Activated naive CD8-positive, alpha-beta T cell treated with anti-CD3 and anti-CD28 coated beads, Interleukin-2, amount 10 ng/mL, durations not matched to agents 7 days and 5 days (primary cell): Measurements from ENCODE around the gene SMYD1. TPM values are rescaled to one million over a fixed set of nuclear protein-coding genes. Genes with fewer than 3 reads are reported as not detected.

Experiments
- ATAC-seq: fragments of 150-1000 bp; cut with Tn5 transposase; one replicate; pipeline ENCODE4 v1.10.0; 2021; ENCODE audit warnings: low read depth, moderate library complexity
- POLR2A ChIA-PET: fragments of 350-600 bp; sonication (Branson Sonifier 250); formaldehyde crosslinking; loops from one replicate; lab custom pipeline; 2021; ENCODE audit warnings: antibody characterized with exemption; lab: Charles Lee
- DNase-seq: peaks from one replicate; pipeline ENCODE4 v3.0.0; 2021
- H3K27ac Mint-ChIP-seq: one replicate; pipeline ENCODE4 v1.8.0; 2022; ENCODE audit warnings: mild to moderate bottlenecking, mixed read lengths
- H3K27me3 Mint-ChIP-seq: one replicate; pipeline ENCODE4 v1.8.0; 2022; ENCODE audit warnings: mild to moderate bottlenecking, moderate library complexity, mixed read lengths
- H3K36me3 Mint-ChIP-seq: one replicate; pipeline ENCODE4 v1.8.0; 2021; ENCODE audit warnings: mild to moderate bottlenecking, mixed read lengths
- H3K4me1 Mint-ChIP-seq: one replicate; pipeline ENCODE4 v1.8.0; 2021; ENCODE audit warnings: mixed read lengths
- H3K4me3 Mint-ChIP-seq: one replicate; pipeline ENCODE4 v1.8.0; 2022; ENCODE audit warnings: mild to moderate bottlenecking, moderate library complexity, mixed read lengths
- H3K9me3 Mint-ChIP-seq: one replicate; pipeline ENCODE4 v1.8.0; 2021; ENCODE audit warnings: mixed read lengths
- total RNA-seq, 2 experiments: library from RNA; stranded (reverse); gene quantifications; one replicate each; pipeline ENCODE4 v1.2.3, GENCODE V29; 2021

SMYD1 gene
- total RNA-seq, 2 experiments from 2014 or later, result not detected

DNA sequence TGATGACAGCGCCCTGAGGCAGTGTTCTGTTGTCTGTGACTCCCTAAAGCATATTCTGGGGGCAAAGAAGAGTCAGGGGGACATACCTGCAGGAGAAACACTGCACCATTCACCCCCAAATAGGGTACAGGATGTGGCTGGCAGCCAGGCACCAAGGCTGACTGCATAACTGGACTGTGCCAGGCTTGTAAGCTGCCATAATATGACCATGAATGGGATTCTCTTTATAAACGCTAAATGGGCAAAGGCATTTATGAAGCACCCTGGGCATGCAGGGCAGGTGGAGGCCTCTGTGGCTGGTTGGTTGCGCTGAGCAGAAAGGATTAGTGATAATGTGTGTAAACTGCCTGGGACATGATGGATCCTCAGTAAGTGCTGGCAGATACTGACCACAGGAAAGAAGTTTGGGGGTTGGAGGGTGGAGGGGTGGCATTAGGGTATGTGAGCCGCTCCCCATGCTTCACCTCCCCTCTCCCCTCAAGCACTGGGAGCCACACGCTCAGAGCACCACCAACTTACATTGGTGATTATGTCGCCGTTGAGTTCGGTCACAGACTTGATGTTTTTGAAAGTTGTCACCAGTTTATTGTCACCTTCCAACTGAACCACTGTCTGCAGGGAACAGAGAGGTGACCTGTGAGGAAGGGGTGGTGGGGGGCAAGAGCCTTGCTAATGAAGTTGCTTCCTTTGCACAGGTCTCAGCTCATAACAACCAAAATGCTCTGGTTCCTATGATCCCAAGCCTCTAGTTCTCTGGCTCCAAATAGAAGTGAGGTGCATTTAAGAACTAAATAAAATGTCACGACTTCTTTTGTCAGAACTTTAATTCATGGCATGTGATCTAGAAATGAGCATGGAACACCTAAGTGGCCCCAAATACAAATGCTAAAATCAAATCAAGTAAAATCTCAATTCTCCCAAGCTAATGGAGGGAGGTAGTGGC is 56.6 kb downstream of the SMYD1 start:
- Mint-ChIP-seq H3K27me3 (peaks cover 6% of the 10 kb centered on the region), H3K9me3 (no peaks in the 10 kb centered on the region), H3K4me3 (no peak overlapping the region), H3K4me1 (no peaks in the 10 kb centered on the region), H3K27ac (no peak overlapping the region), H3K36me3 (no peaks in the 10 kb centered on the region)
- POLR2A ChIA-PET, result no interaction called here
- no peak for ATAC-seq
- DNase-seq, result no peak

DNA sequence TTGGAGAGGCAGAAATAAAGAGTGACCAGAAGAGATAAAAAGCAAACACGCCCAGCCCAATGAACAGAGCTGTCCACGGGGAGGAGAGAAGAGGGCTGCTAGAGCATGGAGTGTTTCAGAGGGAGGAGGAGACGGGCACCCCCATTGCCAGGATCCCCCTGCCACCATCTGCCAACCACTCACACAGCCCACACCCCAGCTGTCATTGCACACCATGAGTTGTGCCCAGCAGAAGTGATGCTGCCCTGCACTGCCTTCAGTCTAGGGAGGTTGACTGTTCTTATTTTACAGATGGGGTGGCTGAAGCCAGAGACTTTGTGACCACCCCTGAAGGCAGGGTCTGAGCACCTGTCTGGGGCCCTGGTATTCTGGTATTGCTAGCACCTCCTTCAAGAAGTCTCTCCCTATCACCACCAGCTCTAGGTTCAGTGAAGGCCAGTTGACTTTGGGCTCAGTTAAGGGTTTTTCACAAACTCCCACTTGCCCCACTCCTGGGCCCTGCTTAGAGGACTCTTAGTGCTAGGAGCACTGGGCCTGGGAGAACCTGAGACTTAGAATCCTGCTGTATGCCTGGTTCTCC is 57.8 kb downstream of the SMYD1 start:
- Mint-ChIP-seq H3K27ac (no peak overlapping the region), H3K9me3 (no peaks in the 10 kb centered on the region), H3K4me1 (no peaks in the 10 kb centered on the region), H3K36me3 (no peaks in the 10 kb centered on the region), H3K27me3 (peaks cover 6% of the 10 kb centered on the region), H3K4me3 (no peak overlapping the region)
- POLR2A ChIA-PET, result no interaction called here
- DNase-seq (no peak), ATAC-seq (no peak)

DNA sequence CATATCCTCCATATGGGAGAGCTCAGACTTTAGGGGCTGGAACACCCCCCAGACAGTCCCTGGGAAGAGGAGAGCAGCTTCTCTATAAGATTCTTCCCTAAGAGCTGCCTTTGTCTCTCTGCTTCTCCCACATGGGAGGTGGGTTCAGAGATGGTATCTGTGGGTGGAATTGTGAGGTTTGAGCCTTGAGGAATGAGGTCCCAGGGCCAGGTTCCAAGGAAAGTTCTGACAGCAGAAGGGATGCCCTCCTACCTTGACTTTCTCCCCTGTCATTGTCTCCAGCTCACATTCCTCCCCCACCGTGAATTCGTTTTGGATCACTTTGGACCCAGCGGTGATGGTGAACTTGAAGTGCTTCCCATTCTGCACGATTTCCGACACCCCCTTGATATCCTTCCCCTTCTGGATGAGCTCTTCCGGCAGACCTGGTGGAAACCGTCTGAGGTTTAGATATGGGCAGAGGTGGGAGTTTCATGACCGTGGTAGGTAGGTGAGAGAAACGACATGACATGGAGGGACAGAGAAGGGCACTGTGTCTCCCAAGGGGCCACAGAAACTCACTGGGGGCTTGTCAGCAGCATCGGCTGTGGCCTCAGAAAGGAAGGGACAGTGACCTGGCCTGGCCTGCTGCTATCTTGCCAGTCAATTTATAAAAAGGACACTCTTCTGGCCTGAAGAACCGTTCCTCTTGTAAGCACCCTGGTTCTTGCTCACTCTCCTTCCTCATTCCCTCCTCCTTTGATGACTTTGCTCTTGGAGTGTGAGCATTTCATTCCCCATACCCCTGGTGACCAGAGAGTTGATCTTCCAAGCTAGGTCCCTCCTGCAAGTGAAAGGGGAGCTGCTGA is 58.5 kb downstream of the SMYD1 start:
- Mint-ChIP-seq H3K36me3 (no peaks in the 10 kb centered on the region), H3K4me1 (no peaks in the 10 kb centered on the region), H3K27ac (no peak overlapping the region), H3K4me3 (no peak overlapping the region), H3K27me3 (peaks cover 6% of the 10 kb centered on the region), H3K9me3 (no peaks in the 10 kb centered on the region)
- ATAC-seq (no peak), DNase-seq (no peak)
- POLR2A ChIA-PET, result no interaction called here

DNA sequence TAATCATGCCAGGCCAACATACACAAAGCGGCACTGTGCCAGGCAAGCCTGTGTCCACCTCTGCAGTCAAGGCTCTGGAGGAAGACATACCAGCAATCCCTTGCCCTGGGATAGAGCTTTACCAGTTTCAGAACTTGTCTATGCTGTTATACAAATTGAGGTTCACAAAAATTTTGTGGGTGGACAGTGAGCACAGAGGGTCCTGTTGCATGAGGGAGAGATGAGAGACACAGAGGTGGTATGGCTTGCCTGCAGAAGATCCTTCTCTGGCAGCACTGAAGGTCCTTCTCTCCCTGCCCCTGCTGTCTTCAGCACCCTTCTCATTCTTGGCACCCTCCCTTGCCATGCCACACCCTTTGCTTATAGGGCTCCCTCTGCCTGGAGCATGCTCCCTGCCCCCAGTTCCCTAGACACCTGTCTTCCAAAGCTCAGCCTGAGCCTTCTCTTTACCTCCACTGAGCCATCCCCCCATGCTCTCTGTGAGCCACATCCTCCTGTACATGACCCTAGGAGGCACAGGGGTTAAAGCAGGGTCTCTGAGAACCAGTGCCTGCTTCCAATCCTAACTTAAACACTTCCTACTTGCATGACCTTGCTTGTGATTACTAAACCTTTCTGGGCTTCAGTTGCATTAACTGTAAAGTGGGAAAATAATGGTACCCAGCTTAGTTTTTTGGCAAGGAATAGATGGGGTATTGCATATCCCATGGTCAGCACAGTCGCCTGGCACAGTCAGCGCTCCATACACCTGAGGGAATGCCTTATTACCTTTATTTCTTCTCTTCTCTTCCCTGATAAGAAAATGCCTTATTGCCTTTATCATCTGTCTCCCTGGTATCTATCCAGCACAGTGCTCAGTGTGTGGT is 59.4 kb downstream of the SMYD1 start:
- peaks cover 6% of the 10 kb centered on the region for H3K27me3 Mint-ChIP-seq
- H3K9me3 Mint-ChIP-seq, result no peaks in the 10 kb centered on the region
- H3K4me1 Mint-ChIP-seq, result no peaks in the 10 kb centered on the region
- no peaks in the 10 kb centered on the region for H3K36me3 Mint-ChIP-seq
- POLR2A ChIA-PET, result no interaction called here
- DNase-seq (no peak), ATAC-seq (no peak)
- H3K4me3 Mint-ChIP-seq, result no peak overlapping the region
- no peak overlapping the region for H3K27ac Mint-ChIP-seq

DNA sequence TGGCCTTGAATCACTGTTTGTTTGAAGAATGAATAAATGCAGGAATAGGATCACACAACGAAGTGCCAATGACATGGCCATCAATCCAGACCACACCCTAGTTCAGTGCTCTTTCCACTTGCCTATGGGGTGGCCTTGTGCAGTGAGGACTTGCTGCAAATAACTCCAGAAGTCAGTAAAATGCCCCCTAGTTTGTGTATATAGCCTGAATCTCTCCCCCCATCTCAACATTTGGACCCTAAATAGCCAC is 59.9 kb downstream of the SMYD1 start:
- POLR2A ChIA-PET, result no interaction called here
- peaks cover 6% of the 10 kb centered on the region for H3K27me3 Mint-ChIP-seq
- no peak for ATAC-seq

DNA sequence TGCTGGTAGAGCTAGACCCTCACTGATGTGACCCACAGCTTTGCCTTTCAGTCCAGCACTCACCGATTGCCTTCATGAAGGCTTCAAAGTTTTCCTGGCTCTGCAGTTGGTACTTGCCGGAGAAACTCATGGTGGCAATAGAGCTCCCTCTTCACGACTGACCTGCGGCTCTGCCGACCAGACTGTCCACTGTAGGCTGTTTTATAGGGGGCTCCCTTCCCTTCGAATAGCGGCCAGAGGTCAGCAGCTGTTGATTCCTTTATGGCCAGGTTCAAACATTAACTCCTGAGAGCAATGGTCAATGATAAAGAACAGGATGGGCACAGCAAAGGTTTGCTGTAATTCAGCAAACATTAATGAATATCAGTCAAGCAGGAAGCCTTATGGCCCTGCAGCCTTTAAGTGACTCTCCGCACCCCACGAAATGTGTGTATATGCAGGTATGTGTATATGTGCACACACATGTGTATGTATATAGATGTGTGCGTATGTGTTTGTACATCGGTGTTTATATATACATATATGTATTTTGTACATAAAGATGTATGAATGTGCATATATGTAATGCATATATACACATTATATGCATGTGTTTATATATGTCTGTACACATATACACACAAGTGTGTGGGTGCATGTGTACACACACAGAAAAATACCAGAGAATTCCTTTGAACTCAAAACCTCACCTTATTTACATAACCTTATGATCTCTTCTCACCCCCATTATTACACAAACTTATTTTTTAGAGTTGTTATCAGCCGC is 60.4 kb downstream of the SMYD1 start, which contains the start of gene FABP1:
TSS of gene FABP1 (minus strand) at position 175 of the 766 bp plus-strand sequence. CDS start at position 130, 45 bp downstream.
- POLR2A ChIA-PET, result no interaction called here
- H3K36me3 Mint-ChIP-seq, result no peaks in the 10 kb centered on the region
- H3K9me3 Mint-ChIP-seq, result no peaks in the 10 kb centered on the region
- no peak for ATAC-seq
- no peak within 1 kb of the TSS for H3K27ac Mint-ChIP-seq
- DNase-seq, result no peak
- H3K27me3 Mint-ChIP-seq, result peaks cover 6% of the 10 kb centered on the region
- no peaks in the 10 kb centered on the region for H3K4me1 Mint-ChIP-seq
- no peak within 1 kb of the TSS for H3K4me3 Mint-ChIP-seq

More for the DNA sequence above, 59.9 kb downstream of the SMYD1 start:
- H3K27ac Mint-ChIP-seq, result no peak overlapping the region
- no peaks in the 10 kb centered on the region for H3K36me3 Mint-ChIP-seq
- no peaks in the 10 kb centered on the region for H3K9me3 Mint-ChIP-seq
- no peak for DNase-seq
- no peak overlapping the region for H3K4me3 Mint-ChIP-seq
- no peaks in the 10 kb centered on the region for H3K4me1 Mint-ChIP-seq

DNA sequence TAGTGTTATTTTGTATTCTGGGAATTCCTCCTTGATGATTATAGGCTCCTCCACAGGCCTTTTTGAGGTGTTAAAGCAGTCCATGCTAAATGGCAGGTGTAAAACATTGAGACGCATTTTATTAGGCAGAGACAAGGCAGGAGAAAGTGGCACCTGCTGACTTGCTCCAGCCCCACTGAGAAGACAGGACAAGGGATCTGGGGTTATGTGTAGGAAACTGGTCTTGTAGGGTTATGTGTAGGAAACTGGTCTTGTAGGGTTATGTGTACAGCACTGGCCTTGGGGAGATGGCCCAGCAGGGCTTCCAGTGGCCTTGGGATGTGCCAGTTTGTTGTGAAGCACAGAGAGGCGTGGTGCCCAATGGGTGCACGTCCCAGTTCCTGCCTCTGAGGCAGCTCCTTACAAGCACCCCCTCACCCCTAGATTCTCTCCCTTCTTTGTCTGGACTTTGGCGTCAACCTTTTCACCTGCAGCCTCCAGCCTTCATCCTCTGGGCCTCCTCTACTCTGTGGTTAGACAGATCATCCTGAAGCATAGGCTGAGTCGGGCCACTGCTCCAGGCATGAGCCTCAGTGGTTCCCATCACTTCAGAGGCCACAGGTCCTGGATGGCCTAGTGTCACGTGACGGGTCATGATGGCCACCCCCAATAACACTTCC is 61.2 kb downstream of the SMYD1 start:
- ATAC-seq (no peak), DNase-seq (no peak)
- H3K36me3 Mint-ChIP-seq, result no peaks in the 10 kb centered on the region
- POLR2A ChIA-PET, result no interaction called here
- H3K9me3 Mint-ChIP-seq, result no peaks in the 10 kb centered on the region
- H3K27me3 Mint-ChIP-seq, result peaks cover 6% of the 10 kb centered on the region
- no peak overlapping the region for H3K4me3 Mint-ChIP-seq
- H3K4me1 Mint-ChIP-seq, result no peaks in the 10 kb centered on the region
- no peak overlapping the region for H3K27ac Mint-ChIP-seq

DNA sequence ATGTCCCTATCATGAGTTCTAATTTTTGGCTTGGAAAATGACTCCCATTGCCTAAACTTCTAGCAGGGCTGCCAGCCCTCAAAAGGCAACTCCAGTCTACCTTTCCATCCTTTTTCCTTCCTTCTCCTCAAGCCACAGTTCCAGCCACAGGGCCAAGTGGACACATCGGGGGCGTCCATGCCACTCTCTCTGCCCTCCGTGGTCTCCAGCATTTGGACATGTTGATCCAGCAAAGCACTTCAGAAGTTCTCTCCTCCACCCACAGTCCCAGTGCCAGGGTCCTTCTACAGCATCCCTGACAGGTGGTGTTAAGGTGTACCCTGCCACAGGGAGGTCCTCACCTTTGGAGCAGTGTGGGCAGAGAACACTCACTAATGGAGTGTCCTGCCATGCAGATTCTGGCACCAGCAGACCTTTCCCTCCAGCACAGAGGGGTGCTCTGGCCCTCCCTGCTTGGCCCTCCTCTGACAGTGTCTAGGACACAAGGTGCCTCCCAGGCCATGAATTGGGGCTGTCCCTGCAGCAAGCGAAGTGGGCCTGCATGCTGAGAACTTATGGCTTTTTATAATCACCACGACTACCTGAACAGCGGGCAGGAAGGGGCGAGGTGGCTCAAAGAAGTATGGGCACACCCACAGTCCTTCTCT is 61.8 kb downstream of the SMYD1 start:
- no peaks in the 10 kb centered on the region for H3K9me3 Mint-ChIP-seq
- ATAC-seq (no peak), DNase-seq (no peak)
- H3K27me3 Mint-ChIP-seq, result peaks cover 8% of the 10 kb centered on the region
- POLR2A ChIA-PET, result no interaction called here
- no peaks in the 10 kb centered on the region for H3K36me3 Mint-ChIP-seq
- no peaks in the 10 kb centered on the region for H3K4me1 Mint-ChIP-seq
- H3K27ac Mint-ChIP-seq, result no peak overlapping the region
- H3K4me3 Mint-ChIP-seq, result no peak overlapping the region

DNA sequence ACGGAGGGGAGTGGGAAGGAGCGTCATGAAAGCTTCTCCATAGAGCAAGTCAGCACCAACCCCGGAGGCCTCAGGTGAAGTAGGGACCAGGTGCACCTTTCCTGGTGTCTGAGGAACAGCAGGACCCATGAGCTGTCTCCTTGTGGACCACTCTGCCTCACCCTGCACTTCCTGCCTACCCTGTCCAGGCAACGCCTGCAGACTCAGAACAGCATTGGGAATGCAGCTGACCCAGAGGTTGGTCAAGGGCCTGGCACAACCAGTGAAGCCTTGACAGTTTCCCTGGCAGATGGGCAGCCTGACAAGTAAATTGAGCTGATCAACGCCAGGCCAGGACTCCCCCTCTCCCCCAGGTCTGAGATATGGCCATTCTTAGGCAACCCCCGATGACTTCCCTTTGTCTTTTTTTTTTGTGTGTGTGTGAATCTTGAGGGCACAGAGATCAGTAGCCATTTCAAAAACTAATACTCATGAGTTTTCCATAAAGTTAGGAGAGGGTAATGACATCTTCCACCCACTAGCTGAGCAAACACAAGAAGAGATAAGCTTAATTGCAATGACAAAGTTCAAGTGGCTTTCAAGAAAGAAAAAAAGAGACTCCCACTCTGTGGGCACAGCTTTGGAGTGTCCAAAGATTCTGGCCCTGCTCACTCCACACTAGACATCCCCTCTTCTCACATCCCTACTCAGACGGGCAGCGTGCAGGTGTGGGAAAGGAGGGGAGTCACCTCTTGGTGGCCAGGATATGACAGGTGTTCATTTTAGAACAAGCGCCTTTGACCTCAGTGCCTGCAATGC is 63.8 kb downstream of the SMYD1 start:
- Mint-ChIP-seq H3K36me3 (no peaks in the 10 kb centered on the region), H3K4me1 (no peaks in the 10 kb centered on the region), H3K9me3 (no peaks in the 10 kb centered on the region), H3K27ac (no peak overlapping the region), H3K27me3 (peaks cover 2% of the 10 kb centered on the region), H3K4me3 (no peak overlapping the region)
- ATAC-seq (no peak), DNase-seq (no peak)
- POLR2A ChIA-PET, result no interaction called here

DNA sequence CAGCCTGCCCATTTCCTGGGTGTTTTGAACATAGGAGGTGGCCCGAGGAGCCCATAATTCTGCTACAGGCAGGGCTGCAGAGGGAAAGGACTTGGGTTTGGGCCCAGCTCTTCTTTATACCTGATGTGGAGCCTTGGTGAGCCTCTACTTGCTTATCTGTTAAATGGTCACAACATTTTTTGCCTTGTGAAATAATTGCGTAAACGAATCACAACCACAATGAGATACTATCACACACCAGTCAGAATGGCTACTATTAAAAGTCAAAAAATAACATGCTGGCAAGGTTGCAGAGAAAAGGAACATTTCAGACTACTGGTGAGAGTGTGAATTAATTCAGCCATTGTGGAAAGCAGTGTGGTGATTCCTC is 64.4 kb downstream of the SMYD1 start:
- DNase-seq (no peak), ATAC-seq (no peak)
- peaks cover 6% of the 10 kb centered on the region for H3K27me3 Mint-ChIP-seq
- no peaks in the 10 kb centered on the region for H3K36me3 Mint-ChIP-seq
- POLR2A ChIA-PET, result no interaction called here
- H3K4me1 Mint-ChIP-seq, result no peaks in the 10 kb centered on the region
- no peaks in the 10 kb centered on the region for H3K9me3 Mint-ChIP-seq
- no peak overlapping the region for H3K4me3 Mint-ChIP-seq
- H3K27ac Mint-ChIP-seq, result no peak overlapping the region

DNA sequence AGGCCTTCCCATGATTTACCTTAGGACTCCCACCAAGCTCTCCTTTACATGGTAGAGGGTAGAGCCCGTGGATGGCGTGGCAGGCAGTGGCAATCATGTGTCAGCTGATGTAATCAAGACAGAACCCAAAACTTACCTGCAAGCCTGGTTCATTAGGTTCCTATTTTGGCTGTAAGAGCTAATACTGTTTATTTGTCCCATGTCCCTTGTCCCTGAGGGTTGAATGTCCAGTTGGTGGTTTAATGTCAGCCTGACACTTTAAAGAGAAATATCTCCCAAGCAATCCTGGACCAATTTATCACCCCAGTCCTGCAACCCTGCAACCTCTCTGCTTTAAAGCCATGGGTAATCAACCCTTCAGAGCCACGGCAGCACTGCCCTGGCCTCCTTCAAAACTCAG is 66.2 kb downstream of the SMYD1 start:
- DNase-seq, result no peak
- Mint-ChIP-seq H3K9me3 (no peaks in the 10 kb centered on the region), H3K4me1 (no peaks in the 10 kb centered on the region), H3K36me3 (no peaks in the 10 kb centered on the region), H3K27me3 (peaks cover 9% of the 10 kb centered on the region), H3K4me3 (no peak overlapping the region), H3K27ac (no peak overlapping the region)
- POLR2A ChIA-PET, result no interaction called here
- no peak for ATAC-seq
